SK-N-SH treated with all-trans-retinoic acid at 6 μM for 48 hours (cell line): ENCODE results near the gene LRRC18.

Source experiments
- ATAC-seq: fragments of 200-7000 bp; cut with Tn5 transposase; 3 replicates; pipeline ENCODE4 v1.9.1; 2020; ENCODE audit warnings: mild to moderate bottlenecking, moderate library complexity
- ARNTL ChIP-seq: fragments of 450-650 bp; formaldehyde crosslinking; IDR thresholded peaks from 2 replicates; pipeline ENCODE4 v1.5.0; 2020; ENCODE audit warnings: low read depth, mild to moderate bottlenecking, moderate library complexity, borderline replicate concordance
- BACH2 ChIP-seq: fragments of 250-450 bp; sonication (Bioruptor Pico); IDR thresholded peaks from 2 replicates; pipeline ENCODE4 v1.9.0; 2021; ENCODE audit warnings: mild to moderate bottlenecking, borderline replicate concordance
- CSDC2 ChIP-seq: fragments of 250-450 bp; sonication (Bioruptor Pico); IDR thresholded peaks from 2 replicates; pipeline ENCODE4 v1.5.0; 2020; ENCODE audit warnings: mild to moderate bottlenecking, moderate library complexity
- ESRRG ChIP-seq: fragments of 250-450 bp; sonication (Bioruptor Pico); IDR thresholded peaks from 2 replicates; pipeline ENCODE4 v1.6.1; 2021; ENCODE audit warnings: mild to moderate bottlenecking
- ISL1 ChIP-seq: fragments of 250-450 bp; sonication (Bioruptor Pico); IDR thresholded peaks from 2 replicates; pipeline ENCODE4 v2.1.2; 2022; ENCODE audit warnings: mild to moderate bottlenecking, moderate library complexity
- OSR1 ChIP-seq: fragments of 250-450 bp; sonication (Bioruptor Pico); IDR thresholded peaks from 2 replicates; pipeline ENCODE4 v1.8.0; 2022; ENCODE audit warnings: moderate library complexity, mild to moderate bottlenecking, inconsistent platforms
- PPARA ChIP-seq: fragments of 250-450 bp; sonication (Bioruptor Pico); IDR thresholded peaks from 2 replicates; pipeline ENCODE4 v1.5.0; 2020; ENCODE audit warnings: mild to moderate bottlenecking, borderline replicate concordance
- RARB ChIP-seq: fragments of 250-450 bp; sonication (Bioruptor Pico); IDR thresholded peaks from 2 replicates; pipeline ENCODE4 v1.8.0; 2021; ENCODE audit warnings: mild to moderate bottlenecking, moderate library complexity
- SNAI2 ChIP-seq: fragments of 250-450 bp; sonication (Bioruptor Pico); IDR thresholded peaks from 2 replicates; pipeline ENCODE4 v1.5.0; 2020; ENCODE audit warnings: mild to moderate bottlenecking, moderate library complexity
- TOX ChIP-seq: fragments of 250-450 bp; sonication (Bioruptor Pico); IDR thresholded peaks from 2 replicates; pipeline ENCODE4 v1.8.0; 2021; ENCODE audit warnings: mild to moderate bottlenecking, moderate library complexity, borderline replicate concordance
- ZC3H10 ChIP-seq: fragments of 250-450 bp; sonication (Bioruptor Pico); IDR thresholded peaks from 2 replicates; pipeline ENCODE4 v1.5.1; 2021; ENCODE audit warnings: mild to moderate bottlenecking, moderate library complexity
- ZFP3 ChIP-seq: fragments of 250-450 bp; sonication (Bioruptor Pico); IDR thresholded peaks from 2 replicates; pipeline ENCODE4 v1.5.0; 2020; ENCODE audit warnings: mild to moderate bottlenecking, moderate library complexity
- ZFP30 ChIP-seq: fragments of 450-650 bp; formaldehyde crosslinking; IDR thresholded peaks from 2 replicates; pipeline ENCODE4 v1.5.0; 2022; ENCODE audit warnings: mild to moderate bottlenecking, moderate library complexity
- ZNF565 ChIP-seq: fragments of 450-650 bp; formaldehyde crosslinking; conservative IDR thresholded peaks from 2 replicates; pipeline ENCODE4 v1.5.0; 2020; ENCODE audit warnings: low read depth, mild to moderate bottlenecking, moderate library complexity
- ZNF70 ChIP-seq: fragments of 450-650 bp; formaldehyde crosslinking; IDR thresholded peaks from 2 replicates; pipeline ENCODE4 v1.5.0; 2020; ENCODE audit warnings: mild to moderate bottlenecking, moderate library complexity
- TF ChIP-seq, protein P1 (sequence below): fragments of 250-450 bp; sonication (Bioruptor Pico); IDR thresholded peaks from 2 replicates; pipeline ENCODE4 v1.5.1; 2021; ENCODE audit warnings: mild to moderate bottlenecking, moderate library complexity
- TF ChIP-seq, protein P2 (sequence below): fragments of 250-450 bp; sonication (Bioruptor Pico); IDR thresholded peaks from 2 replicates; pipeline ENCODE4 v1.5.1; 2020; ENCODE audit warnings: low read depth, mild to moderate bottlenecking, moderate library complexity
- TF ChIP-seq, protein P3 (sequence below): fragments of 250-450 bp; sonication (Bioruptor Pico); IDR thresholded peaks from 2 replicates; pipeline ENCODE4 v1.8.0; 2020; ENCODE audit warnings: mild to moderate bottlenecking, moderate library complexity, borderline replicate concordance
- TF ChIP-seq, protein P4 (sequence below): fragments of 250-450 bp; sonication (Bioruptor Pico); IDR thresholded peaks from 2 replicates; pipeline ENCODE4 v1.5.0; 2020; ENCODE audit warnings: mild to moderate bottlenecking, moderate library complexity
- TF ChIP-seq, protein P5 (sequence below): fragments of 250-450 bp; sonication (Bioruptor Pico); IDR thresholded peaks from 2 replicates; pipeline ENCODE4 v1.8.0; 2021; ENCODE audit warnings: low read depth, mild to moderate bottlenecking, moderate library complexity, borderline replicate concordance

Gene LRRC18

DNA sequence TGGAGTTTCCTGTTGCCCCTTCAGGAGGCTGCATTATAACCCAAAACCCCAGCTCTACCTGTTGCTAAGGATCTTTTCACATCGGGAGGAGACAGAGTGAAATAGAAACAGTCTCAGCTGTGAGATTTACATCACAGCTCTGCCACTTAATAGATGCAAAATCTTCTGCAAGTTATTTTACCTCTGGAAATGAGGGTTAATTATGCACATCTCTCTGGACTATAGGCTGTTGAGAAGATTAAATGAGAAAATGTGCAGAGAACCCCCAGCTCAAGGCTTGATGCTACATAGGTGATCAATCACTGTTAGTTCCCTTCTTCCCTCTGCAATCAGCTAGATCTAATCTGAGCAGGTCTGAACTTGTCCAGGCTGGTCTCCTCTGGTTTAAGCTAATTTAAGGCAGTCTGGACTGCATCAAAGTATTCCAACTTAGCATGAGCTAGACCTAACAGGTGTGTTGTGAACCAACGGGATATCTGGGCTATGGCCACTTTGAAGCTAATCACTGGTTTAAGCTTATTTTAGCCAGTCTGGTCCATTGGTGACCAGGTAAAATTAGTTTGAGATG, 8.9 kb upstream of the LRRC18 start:
- no peak for ATAC-seq
- TF ChIP-seq ESRRG (CRISPR knock-in tag) (no peak), ZFP30 (CRISPR knock-in tag) (no peak), RARB (CRISPR knock-in tag) (no peak), ZNF70 (no peak), OSR1 (CRISPR knock-in tag) (no peak), SNAI2 (CRISPR knock-in tag) (no peak), ZNF565 (CRISPR knock-in tag) (no peak), PPARA (CRISPR knock-in tag) (no peak)
- TF ChIP-seq, protein P1, sequence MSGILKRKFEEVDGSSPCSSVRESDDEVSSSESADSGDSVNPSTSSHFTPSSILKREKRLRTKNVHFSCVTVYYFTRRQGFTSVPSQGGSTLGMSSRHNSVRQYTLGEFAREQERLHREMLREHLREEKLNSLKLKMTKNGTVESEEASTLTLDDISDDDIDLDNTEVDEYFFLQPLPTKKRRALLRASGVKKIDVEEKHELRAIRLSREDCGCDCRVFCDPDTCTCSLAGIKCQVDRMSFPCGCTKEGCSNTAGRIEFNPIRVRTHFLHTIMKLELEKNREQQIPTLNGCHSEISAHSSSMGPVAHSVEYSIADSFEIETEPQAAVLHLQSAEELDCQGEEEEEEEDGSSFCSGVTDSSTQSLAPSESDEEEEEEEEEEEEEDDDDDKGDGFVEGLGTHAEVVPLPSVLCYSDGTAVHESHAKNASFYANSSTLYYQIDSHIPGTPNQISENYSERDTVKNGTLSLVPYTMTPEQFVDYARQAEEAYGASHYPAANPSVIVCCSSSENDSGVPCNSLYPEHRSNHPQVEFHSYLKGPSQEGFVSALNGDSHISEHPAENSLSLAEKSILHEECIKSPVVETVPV (CRISPR knock-in tag): no peak
- TF ChIP-seq, protein P2, sequence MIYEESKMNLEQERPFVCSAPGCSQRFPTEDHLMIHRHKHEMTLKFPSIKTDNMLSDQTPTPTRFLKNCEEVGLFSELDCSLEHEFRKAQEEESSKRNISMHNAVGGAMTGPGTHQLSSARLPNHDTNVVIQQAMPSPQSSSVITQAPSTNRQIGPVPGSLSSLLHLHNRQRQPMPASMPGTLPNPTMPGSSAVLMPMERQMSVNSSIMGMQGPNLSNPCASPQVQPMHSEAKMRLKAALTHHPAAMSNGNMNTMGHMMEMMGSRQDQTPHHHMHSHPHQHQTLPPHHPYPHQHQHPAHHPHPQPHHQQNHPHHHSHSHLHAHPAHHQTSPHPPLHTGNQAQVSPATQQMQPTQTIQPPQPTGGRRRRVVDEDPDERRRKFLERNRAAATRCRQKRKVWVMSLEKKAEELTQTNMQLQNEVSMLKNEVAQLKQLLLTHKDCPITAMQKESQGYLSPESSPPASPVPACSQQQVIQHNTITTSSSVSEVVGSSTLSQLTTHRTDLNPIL (CRISPR knock-in tag): no peak
- TF ChIP-seq, all 23 proteins: peak for 0

DNA sequence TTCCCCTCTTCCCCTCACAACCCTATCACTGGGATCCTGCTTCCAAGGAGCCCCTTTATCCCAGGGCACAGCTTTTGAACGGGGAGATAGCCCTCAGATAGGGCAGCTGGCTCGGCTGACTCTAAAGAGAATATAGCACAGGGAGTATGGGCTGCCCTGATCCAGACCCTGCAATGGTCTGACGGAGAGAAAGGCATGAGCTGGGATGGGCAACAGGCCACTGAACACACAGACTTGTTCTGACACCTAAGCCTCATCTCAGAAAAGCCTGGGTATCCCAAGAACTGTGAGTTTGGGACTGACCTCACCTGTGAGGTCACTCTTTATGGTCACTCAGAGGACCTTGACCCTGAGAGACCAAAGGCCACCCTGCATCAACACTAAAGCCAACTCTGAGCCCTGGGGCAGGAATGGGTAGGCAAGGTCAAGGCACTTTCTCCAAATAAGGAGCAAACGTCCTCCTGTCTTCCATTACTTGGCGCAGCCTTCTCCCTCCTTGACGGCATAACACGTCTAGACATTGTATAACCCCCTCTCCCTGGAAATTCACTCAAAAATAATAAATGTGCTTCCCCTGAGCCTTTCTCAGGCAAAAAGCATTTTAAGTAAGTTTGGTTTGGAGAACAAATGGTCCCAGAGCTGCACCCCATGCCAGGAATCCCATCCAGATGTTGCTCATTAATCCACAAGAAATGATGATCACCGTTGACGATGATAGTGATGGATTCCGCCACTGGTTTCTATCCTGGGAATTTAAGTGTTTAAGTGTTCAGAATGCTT, 8.2 kb upstream of the LRRC18 start:
- TF ChIP-seq, protein P3, sequence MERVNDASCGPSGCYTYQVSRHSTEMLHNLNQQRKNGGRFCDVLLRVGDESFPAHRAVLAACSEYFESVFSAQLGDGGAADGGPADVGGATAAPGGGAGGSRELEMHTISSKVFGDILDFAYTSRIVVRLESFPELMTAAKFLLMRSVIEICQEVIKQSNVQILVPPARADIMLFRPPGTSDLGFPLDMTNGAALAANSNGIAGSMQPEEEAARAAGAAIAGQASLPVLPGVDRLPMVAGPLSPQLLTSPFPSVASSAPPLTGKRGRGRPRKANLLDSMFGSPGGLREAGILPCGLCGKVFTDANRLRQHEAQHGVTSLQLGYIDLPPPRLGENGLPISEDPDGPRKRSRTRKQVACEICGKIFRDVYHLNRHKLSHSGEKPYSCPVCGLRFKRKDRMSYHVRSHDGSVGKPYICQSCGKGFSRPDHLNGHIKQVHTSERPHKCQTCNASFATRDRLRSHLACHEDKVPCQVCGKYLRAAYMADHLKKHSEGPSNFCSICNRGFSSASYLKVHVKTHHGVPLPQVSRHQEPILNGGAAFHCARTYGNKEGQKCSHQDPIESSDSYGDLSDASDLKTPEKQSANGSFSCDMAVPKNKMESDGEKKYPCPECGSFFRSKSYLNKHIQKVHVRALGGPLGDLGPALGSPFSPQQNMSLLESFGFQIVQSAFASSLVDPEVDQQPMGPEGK (CRISPR knock-in tag): no peak
- TF ChIP-seq ZFP3 (CRISPR knock-in tag): no peak
- no peak for ATAC-seq

DNA sequence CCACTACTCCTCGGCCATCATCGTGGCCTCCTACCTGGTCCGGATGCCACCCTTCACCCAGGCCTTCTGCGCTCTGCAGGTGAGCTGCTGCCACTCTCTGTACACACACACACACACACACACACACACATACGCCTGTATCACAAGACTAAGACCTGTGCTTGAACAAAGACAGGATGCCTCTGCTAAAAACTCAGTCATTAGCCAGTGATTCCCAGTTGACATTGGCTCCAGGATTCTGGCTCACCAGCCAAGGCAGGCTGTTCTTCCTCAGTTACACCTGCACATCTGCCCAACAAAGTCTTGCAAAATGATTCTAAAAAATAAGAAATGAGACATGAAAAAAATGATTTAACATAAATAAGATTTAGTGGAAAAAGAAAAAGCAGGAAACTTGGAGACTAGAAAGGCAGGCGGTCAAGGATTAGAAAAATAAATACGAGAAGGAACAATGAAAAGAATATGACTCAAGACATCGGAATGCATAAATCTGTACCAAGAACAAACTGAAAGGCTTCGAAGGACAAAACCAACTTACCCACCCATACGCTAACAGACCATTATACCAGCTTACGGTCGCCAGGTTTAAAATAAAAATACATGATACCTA, 7.4 kb upstream of the LRRC18 start:
- no peak for TF ChIP-seq TOX
- TF ChIP-seq ARNTL (CRISPR knock-in tag): no peak
- TF ChIP-seq BACH2 (CRISPR knock-in tag): no peak
- TF ChIP-seq SNAI2 (CRISPR knock-in tag): no peak
- TF ChIP-seq ISL1 (CRISPR knock-in tag): no peak
- TF ChIP-seq, protein P4, sequence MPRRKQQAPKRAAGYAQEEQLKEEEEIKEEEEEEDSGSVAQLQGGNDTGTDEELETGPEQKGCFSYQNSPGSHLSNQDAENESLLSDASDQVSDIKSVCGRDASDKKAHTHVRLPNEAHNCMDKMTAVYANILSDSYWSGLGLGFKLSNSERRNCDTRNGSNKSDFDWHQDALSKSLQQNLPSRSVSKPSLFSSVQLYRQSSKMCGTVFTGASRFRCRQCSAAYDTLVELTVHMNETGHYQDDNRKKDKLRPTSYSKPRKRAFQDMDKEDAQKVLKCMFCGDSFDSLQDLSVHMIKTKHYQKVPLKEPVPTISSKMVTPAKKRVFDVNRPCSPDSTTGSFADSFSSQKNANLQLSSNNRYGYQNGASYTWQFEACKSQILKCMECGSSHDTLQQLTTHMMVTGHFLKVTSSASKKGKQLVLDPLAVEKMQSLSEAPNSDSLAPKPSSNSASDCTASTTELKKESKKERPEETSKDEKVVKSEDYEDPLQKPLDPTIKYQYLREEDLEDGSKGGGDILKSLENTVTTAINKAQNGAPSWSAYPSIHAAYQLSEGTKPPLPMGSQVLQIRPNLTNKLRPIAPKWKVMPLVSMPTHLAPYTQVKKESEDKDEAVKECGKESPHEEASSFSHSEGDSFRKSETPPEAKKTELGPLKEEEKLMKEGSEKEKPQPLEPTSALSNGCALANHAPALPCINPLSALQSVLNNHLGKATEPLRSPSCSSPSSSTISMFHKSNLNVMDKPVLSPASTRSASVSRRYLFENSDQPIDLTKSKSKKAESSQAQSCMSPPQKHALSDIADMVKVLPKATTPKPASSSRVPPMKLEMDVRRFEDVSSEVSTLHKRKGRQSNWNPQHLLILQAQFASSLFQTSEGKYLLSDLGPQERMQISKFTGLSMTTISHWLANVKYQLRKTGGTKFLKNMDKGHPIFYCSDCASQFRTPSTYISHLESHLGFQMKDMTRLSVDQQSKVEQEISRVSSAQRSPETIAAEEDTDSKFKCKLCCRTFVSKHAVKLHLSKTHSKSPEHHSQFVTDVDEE (CRISPR knock-in tag): no peak
- TF ChIP-seq ZC3H10 (CRISPR knock-in tag): no peak
- TF ChIP-seq, protein P3 (CRISPR knock-in tag): no peak
- no peak for TF ChIP-seq CSDC2 (CRISPR knock-in tag)
- no peak for TF ChIP-seq ZFP3 (CRISPR knock-in tag)
- TF ChIP-seq RARB (CRISPR knock-in tag): no peak
- TF ChIP-seq, protein P5, sequence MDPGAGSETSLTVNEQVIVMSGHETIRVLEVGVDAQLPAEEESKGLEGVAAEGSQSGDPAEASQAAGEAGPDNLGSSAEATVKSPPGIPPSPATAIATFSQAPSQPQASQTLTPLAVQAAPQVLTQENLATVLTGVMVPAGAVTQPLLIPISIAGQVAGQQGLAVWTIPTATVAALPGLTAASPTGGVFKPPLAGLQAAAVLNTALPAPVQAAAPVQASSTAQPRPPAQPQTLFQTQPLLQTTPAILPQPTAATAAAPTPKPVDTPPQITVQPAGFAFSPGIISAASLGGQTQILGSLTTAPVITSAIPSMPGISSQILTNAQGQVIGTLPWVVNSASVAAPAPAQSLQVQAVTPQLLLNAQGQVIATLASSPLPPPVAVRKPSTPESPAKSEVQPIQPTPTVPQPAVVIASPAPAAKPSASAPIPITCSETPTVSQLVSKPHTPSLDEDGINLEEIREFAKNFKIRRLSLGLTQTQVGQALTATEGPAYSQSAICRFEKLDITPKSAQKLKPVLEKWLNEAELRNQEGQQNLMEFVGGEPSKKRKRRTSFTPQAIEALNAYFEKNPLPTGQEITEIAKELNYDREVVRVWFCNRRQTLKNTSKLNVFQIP (CRISPR knock-in tag): no peak
- TF ChIP-seq ESRRG (CRISPR knock-in tag): no peak
- TF ChIP-seq, all 23 proteins: peak for 0
- no peak for ATAC-seq
